Thyroid gland (tissue), 4 donors: ENCODE data around the gene SRP54. TPM values are rescaled to one million over a fixed set of nuclear protein-coding genes. Genes with fewer than 3 reads are reported as not detected.
A peak's percentile ranks its signal among the peaks of the same experiment; 100 is the strongest.

Experiments used
- DNase-seq, 2 donors: peaks; one replicate each; pipeline ENCODE4 v3.0.0-alpha.2; 2019
- H3K27ac ChIP-seq, 3 donors: fragments of 200-600 bp; sonication (generic); 1 replicate in 2 of 3; 2 replicates in 1 of 3; pipeline ENCODE4 v1.5.1; 2016 to 2019; ENCODE audit warnings: mild to moderate bottlenecking in 1 of 3, moderate library complexity in 1 of 3
- H3K27me3 ChIP-seq: fragments of 200-600 bp; sonication (generic); one replicate; pipeline ENCODE4 v1.5.1; 2019
- H3K36me3 ChIP-seq, 2 donors: fragments of 200-600 bp; sonication (generic); one replicate each; pipeline ENCODE4 v1.5.1; 2016 to 2019
- H3K4me1 ChIP-seq, 2 donors: fragments of 200-600 bp; sonication (generic); one replicate each; pipeline ENCODE4 v1.5.1; 2017 to 2019
- H3K4me3 ChIP-seq, 3 donors: fragments of 200-600 bp; sonication (generic); replicated peaks in 1 of 3; 1 replicate in 2 of 3; 2 replicates in 1 of 3; pipeline ENCODE4 v1.5.1; 2016; ENCODE audit warnings: mild to moderate bottlenecking in 1 of 3
- H3K9me3 ChIP-seq: fragments of 200-600 bp; sonication (generic); one replicate; pipeline ENCODE4 v1.5.1; 2017
- POLR2A ChIP-seq, 2 donors: fragments of 450-650 bp; IDR thresholded peaks; one replicate each; pipeline ENCODE4 v1.6.1; 2017; ENCODE audit warnings: antibody characterized with exemption in 2 of 2, mild to moderate bottlenecking in 2 of 2, moderate library complexity in 1 of 2
- WGBS, 2 donors: methylation state at CpG; one replicate each; pipeline ENCODE4 v1.1.5; 2017; 5-methylcytosine and 5-hydroxymethylcytosine counted together
- intact Hi-C: fragments of 100-400 bp; cut with DNase I; formaldehyde crosslinking; loops from one replicate; pipeline ENCODE4 v1.15.1; 2023
- total RNA-seq, 4 donors: library from RNA; depleted of rRNA; stranded (reverse); fragments of >200 nt; gene quantifications; one replicate each; pipeline ENCODE4 v1.2.3, GENCODE V29; 2016
- TF ChIP-seq, protein P1 (sequence below), 6 experiments: fragments of 200-600 bp in 3 of 6; fragments of 450-650 bp in 3 of 6; sonication (generic) in 3 of 6; IDR thresholded peaks; one replicate each; pipeline ENCODE4 v1.5.1; 2016 to 2019; ENCODE audit warnings: antibody characterized with exemption in 6 of 6, mild to moderate bottlenecking in 2 of 6, inconsistent platforms in 1 of 6, moderate library complexity in 1 of 6

SRP54 gene
- total RNA-seq, 4 donors from 2014 or later = 58.5 to 122 (median 79.7) TPM

DNA sequence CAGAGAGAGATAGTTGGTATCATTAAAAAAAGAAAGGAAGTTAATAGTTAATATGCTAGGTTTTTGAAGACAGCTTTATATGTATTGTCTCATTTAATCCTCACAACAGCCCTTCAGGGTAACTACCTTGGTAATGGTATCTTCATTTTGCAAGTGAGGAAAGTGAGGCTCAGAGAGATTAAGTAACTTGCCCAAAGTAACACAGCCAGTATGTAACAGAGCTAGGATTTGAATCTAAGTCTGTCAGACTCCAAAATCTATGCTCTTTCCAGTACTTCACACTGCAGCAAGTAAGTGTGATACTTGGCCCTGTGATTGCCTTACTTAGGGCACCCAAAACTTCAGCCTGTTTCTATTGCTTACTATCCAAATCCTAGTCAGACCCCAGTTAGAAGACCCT lies 7.0 kb downstream of the SRP54 start:
- DNase-seq = no peak
- intact Hi-C loops = no loop called here

DNA sequence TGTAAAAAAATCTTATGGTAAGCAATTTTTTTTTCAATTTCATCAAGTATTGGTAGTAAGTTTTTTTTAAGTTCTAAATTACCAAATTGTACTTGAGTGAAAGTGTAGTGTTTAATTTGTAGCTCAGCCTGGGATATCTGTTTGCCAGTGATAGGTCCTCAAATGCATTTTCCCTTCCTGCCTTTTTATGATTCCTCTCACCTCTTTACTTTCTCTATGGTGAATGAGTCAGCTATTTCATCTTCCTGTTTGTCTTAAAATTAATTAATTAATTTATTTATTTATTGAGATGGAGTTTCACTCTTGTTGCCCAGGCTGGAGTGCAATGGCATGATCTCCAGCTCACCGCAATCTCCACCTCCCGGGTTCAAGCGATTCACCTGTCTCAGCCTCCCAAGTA lies 10.6 kb downstream of the SRP54 start:
- TF ChIP-seq POLR2A (IDR thresholded peaks at IDR 0.05) = no peak
- Histone ChIP-seq H3K4me3 (no peak overlapping the region), H3K36me3 (no peaks in the 10 kb centered on the region), H3K27ac (no peak overlapping the region), H3K27me3 (no peaks in the 10 kb centered on the region), H3K9me3 (no peaks in the 10 kb centered on the region), H3K4me1 (peaks cover 0 to 4% of the 10 kb centered on the region in 2 donors)
- intact Hi-C loops = no loop called here
- WGBS, 2 donors = 98 to 99% methylated on average over 3 of the region's 3 CpGs
- DNase-seq = no peak

More for the DNA sequence above, 7.0 kb downstream of the SRP54 start:
- Histone ChIP-seq H3K4me1 (peaks cover 6 to 11% of the 10 kb centered on the region in 2 donors), H3K9me3 (no peaks in the 10 kb centered on the region), H3K36me3 (no peaks in the 10 kb centered on the region), H3K27me3 (no peaks in the 10 kb centered on the region), H3K4me3 (no peak overlapping the region), H3K27ac (no peak overlapping the region)
- TF ChIP-seq, protein P1, sequence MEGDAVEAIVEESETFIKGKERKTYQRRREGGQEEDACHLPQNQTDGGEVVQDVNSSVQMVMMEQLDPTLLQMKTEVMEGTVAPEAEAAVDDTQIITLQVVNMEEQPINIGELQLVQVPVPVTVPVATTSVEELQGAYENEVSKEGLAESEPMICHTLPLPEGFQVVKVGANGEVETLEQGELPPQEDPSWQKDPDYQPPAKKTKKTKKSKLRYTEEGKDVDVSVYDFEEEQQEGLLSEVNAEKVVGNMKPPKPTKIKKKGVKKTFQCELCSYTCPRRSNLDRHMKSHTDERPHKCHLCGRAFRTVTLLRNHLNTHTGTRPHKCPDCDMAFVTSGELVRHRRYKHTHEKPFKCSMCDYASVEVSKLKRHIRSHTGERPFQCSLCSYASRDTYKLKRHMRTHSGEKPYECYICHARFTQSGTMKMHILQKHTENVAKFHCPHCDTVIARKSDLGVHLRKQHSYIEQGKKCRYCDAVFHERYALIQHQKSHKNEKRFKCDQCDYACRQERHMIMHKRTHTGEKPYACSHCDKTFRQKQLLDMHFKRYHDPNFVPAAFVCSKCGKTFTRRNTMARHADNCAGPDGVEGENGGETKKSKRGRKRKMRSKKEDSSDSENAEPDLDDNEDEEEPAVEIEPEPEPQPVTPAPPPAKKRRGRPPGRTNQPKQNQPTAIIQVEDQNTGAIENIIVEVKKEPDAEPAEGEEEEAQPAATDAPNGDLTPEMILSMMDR (IDR thresholded peaks at IDR 0.05) = no peak

DNA sequence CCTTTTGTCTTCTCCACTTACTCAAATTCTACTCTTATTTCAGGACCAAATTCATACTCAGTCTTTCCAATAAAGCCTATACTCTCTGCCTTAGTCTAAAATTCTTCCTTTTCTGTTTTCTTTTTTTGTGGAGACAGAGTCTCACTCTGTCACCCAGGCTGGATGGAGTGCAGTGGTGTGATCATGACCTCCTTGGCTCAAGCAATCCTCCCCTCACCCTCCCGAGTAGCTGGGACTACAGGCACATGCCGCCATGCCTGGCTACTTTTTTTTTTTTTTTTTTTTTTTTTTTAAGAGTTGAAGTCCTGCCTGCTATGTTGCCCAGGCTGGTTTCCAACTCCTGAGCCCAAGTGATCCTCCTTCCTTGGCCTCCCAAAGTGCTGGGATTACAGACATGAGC lies 11.9 kb downstream of the SRP54 start:
- no peaks in the 10 kb centered on the region for H3K36me3 ChIP-seq
- no peak overlapping the region for H3K4me3 ChIP-seq
- 89 to 91% methylated on average over 2 of the region's 2 CpGs for WGBS, 2 donors
- peak in 1 of 2 donors; percentile 17 for DNase-seq
- TF ChIP-seq, protein P1 (IDR thresholded peaks at IDR 0.05) = no peak
- TF ChIP-seq POLR2A (IDR thresholded peaks at IDR 0.05) = no peak
- no peaks in the 10 kb centered on the region for H3K9me3 ChIP-seq
- no peaks in the 10 kb centered on the region for H3K27me3 ChIP-seq
- H3K4me1 ChIP-seq = peaks cover 0 to 3% of the 10 kb centered on the region in 2 donors
- intact Hi-C loops = no loop called here
- H3K27ac ChIP-seq = no peak overlapping the region

DNA sequence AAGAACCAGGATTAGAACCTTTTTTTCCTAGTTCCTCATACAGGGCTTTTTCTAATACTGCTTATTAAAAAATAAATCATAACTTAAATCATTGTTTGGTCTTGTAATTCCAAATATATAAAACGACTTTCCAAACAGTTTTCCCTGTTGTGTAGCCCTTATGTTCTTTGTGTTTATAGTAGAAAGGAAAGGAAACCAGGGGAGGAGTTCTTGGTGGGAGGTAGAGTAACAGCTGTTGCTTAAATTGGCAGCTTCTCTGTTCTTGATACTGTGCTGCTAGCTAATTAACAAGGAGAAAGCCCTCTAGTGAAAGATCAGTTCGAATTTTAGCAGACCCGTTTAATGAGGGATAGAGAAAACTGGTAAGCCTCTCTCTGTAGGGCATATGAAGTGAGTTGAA lies 15.0 kb downstream of the SRP54 start:
- Histone ChIP-seq H3K4me1 (no peaks in the 10 kb centered on the region), H3K9me3 (no peaks in the 10 kb centered on the region), H3K36me3 (no peaks in the 10 kb centered on the region), H3K27me3 (no peaks in the 10 kb centered on the region), H3K4me3 (no peak overlapping the region), H3K27ac (no peak overlapping the region)
- TF ChIP-seq, protein P1 (IDR thresholded peaks at IDR 0.05) = no peak
- TF ChIP-seq POLR2A (IDR thresholded peaks at IDR 0.05) = no peak
- 51 to 55% methylated on average over 3 of the region's 3 CpGs for WGBS, 2 donors
- intact Hi-C loops = no loop called here
- no peak for DNase-seq

DNA sequence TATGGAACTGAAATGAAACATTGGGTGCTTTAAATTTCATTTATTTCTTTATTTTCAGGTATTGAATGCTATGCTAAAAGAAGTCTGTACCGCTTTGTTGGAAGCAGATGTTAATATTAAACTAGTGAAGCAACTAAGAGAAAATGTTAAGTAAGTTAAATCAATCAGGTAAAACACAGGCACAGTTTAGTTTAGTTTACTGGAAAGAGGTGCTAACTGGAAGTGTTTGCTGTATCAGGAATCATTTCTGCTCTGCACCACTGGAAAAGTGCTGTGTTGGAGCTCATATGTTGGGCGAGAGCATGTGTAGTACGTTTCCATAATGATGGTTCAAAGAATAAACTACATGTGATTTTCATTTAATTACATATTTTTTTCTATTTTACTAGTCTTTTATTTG lies 16.7 kb downstream of the SRP54 start:
- H3K4me3 ChIP-seq = no peak overlapping the region
- no peaks in the 10 kb centered on the region for H3K27me3 ChIP-seq
- H3K36me3 ChIP-seq = no peaks in the 10 kb centered on the region
- intact Hi-C loops = no loop called here
- no peak for DNase-seq
- no peak for TF ChIP-seq POLR2A (IDR thresholded peaks at IDR 0.05)
- TF ChIP-seq, protein P1 (IDR thresholded peaks at IDR 0.05) = no peak
- 94 to 96% methylated on average over 3 of the region's 3 CpGs for WGBS, 2 donors
- no peaks in the 10 kb centered on the region for H3K9me3 ChIP-seq
- H3K27ac ChIP-seq = no peak overlapping the region
- H3K4me1 ChIP-seq = no peaks in the 10 kb centered on the region

DNA sequence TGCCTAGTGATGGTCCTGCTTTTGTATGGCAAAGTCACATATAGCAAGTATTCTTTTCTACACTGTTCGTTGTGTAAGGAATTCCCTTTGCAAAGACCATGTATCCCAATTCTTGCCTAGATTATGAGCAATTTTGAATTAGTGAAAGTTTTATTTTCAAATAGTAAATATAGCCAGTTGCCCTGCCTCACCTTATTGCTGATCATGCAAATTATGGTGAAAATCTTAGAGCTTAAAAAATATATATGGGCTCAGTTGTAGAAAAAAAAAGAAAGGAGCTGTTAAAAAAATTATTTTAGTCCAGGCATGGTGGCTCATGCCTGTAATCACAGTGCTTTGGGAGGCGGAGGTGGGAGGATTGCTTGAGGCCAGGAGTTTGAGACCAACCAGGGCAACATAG lies 18.8 kb downstream of the SRP54 start:
- Histone ChIP-seq H3K4me1 (no peaks in the 10 kb centered on the region), H3K4me3 (no peak overlapping the region), H3K27me3 (no peaks in the 10 kb centered on the region), H3K9me3 (no peaks in the 10 kb centered on the region), H3K36me3 (peaks cover 0 to 7% of the 10 kb centered on the region in 2 donors), H3K27ac (no peak overlapping the region)
- intact Hi-C loops = no loop called here
- DNase-seq = no peak
- whole genome bisulfite sequencing, 2 donors = 95 to 97% methylated on average over 2 of the region's 2 CpGs
- no peak for TF ChIP-seq POLR2A (IDR thresholded peaks at IDR 0.05)
- TF ChIP-seq, protein P1 (IDR thresholded peaks at IDR 0.05) = no peak
